ENCODE results near the gene TAF11L6.
"Not testable (repeated sequence)": the region's sequence is repeated elsewhere in the genome, so short reads cannot be mapped to it uniquely, and the experiment has no call there.

TAF11L6 gene
- total RNA-seq = 0 reads per million in 2 donors

DNA sequence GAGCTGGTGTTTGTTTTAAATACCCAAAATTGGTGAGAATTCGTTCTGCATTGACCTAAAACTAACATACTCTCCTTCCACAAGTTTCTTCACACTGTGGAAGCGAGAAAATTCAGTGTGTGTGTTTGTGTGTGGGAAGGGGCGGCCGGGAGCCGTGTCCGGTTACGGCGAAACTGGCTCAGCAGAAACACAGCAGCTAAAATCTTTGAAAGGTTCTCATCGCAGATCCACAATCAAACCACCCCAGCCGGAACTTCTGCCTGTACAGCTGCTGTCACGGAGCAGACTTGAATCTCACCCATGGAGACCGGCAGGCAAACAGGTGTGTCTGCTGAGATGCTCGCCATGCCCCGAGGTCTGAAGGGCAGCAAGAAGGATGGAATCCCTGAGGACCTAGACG is at the start of gene TAF11L6:
Gene TAF11L6, plus strand, starts transcription at position 301 of the 400 bp plus-strand sequence.
- DNase-seq = not testable (repeated sequence)

DNA sequence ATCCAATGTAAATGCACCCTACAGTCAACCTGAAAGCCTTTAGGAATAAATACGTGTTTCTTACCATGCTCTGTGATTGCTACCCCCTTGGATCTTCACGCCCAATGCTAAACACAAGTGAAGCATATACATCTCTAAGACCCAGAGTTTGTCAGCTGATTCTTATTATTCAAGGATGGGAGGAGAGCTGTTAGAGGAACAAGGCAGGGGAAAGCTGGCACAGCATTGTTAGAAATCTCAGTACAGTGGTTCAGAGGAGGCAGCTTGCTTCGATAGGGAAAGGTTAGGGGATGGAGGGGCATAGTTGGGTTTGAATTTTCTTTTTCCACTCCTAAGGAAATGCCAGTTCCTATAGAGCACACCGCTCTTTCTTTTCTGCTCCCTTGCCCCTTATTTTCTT is 47.1 kb upstream of the TAF11L6 start:
- DNase-seq = no peak

DNA sequence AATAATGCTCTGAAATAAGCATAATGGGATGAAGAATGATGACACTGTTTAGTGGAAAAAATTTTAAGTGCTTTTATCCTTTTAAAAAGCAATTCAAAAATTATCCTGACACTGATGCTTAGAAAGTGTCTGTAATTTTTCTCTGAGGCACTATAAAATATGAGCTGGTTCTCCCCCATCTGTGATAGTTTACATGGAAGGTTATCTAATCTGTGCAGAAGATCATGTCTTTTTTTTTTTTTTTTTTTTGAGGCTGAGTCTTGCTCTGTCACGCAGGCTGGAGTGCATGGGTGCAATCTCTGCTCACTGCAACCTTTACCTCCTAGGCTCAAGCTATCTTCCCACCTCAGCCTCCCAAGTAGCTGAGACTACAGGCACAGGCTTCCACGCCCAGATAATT is 45.7 kb upstream of the TAF11L6 start:
- no peak for DNase-seq

DNA sequence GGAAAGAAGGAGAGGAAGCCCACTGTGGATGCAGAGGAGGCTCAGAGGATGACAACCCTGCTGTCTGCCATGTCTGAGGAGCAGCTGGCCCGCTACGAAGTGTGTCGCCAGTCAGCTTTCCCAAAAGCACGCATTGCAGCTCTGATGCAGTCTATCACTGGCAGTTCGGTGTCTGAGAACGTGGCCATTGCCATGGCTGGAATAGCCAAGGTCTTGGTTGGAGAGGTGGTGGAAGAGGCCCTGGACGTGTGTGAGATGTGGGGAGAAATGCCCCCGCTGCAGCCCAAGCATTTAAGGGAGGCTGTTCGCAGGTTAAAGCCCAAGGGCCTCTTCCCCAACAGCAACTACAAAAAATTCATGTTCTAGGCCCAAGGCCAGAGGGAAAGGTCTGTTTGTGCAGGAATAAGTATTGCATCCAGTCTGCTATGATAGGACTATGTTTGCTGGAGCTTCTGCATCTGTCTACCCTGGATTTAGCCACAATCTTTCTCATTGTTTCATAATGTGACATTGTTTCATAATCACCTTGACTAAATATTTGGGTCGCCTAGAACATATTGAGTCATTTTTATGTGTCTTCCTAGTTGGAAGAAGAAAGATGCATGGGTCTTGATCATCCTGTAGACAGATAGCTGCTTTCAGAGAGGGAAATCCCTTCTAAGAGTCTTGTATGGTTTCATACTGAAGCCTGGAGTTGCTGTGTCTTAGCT is 41.9 kb upstream of the TAF11L6 start:
- not testable (repeated sequence) for DNase-seq

DNA sequence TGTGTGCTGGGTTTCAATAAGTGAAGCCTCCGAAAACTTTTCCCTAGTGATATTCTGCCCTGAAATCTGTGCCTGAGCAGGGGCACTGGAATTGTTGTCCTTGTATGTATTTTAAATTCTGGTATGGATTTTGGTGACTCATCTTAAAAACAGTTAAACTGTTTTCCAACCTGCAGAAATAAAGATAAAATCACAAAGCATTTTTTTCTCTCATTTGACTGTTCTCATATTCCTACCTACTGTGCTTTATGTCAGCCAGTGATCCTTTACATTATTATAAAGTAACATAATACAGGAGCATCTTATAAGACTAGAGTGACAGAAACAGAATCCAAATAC is 41.3 kb upstream of the TAF11L6 start:
- no peak for DNase-seq

DNA sequence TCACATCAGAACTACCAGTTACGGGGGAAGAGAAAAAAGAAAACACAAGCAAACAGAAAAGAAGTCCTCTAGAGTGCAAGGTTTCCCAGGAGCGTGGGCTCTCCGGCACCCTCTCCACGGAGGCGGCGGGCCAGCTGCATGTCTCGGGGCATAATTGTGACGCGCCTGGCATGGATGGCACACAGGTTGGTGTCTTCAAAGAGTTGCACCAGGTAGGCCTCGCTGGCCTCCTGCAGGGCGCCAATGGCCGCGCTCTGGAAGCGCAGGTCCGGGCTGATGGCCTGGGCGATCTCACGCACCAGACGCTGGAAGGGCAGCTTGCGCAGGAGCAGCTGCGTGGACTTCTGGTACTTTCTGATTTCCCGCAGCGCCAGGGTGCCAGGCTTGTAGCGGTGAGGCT is 37.2 kb upstream of the TAF11L6 start:
- DNase-seq = not testable (repeated sequence)

DNA sequence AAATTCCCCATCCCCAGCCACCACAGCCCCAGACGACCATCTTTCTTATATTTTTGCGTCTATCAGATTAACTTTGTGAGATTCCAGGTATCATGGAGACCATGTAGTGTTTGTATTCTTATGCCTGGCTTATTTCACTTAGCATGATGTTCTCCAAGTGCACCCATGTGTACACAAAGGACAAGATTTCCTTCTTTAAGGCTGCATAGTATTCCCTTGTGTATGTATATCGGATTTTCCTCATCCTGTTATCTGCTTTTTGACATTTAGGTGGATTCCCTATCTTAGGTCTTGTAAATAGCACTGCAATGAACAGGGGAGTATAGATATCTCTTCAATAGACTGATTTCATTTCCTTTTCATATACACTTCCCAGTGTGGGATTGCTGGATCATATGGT is 35.7 kb upstream of the TAF11L6 start:
- DNase-seq = no peak

DNA sequence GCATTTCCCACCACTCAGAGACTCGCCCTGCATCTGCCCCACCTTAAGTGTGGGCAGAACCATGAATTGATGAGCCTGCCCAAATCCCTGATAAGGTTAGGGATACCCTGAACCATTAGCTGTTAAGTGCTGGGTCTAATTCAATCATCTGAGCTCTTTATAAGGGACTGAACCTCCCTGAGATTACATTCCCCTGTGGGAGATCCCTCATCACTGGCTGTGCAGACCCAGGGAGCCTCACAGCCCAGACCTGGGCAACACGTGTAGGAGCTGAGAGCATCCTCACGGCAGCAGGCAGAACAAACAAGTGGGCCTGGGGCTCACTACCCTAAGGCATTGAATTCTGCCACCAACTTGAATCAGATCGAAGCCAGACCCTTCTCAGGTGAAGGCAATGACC is 31.0 kb upstream of the TAF11L6 start:
- DNase-seq = no peak

DNA sequence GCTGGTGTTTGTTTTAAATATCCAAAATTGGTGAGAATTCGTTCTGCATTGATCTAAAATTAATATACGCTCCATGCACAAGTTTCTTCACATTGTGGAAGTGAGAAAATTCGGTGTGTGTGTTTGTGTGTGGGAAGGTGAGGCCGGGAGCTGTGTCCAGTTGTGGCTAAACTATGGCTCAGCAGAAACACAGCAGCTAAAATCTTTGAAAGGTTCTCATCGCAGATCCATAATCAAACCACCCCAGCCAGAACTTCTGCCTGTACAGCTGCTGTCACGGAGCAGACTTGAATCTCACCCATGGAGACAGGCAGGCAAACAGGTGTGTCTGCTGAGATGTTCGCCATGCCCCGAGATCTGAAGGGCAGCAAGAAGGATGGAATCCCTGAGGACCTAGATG is 30.5 kb upstream of the TAF11L6 start, which contains the start of gene TAF11L2:
Gene TAF11L2, plus strand, starts transcription at position 301 of the 400 bp plus-strand sequence.
- not testable (repeated sequence) for DNase-seq

DNA sequence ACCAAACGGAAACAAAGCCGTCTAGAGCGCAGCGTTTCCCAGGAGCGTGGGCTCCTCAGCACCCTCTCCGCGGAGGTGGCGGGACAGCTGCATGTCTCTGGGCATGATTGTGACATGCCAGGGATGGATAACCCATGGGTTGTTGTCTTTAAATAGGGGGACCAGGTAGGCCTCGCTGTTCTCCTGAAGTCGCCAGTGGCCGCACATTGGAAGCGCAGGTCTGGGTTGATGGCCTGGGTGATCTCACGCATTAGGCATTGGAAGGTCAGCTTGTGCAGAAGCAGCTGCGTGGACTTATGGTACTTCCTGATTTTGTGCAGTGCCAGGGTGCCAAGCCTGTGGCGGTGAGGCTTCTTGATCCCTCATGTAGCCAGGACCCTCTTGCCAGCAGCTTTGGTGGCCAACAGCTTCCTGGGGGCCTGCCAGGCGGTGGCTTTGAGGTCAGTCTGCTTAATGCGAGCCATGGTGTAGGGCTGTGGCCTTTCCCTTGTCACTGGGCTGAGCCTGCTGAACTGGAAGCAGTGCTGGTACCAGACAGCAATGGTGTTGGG is 16.6 kb upstream of the TAF11L6 start:
- DNase-seq = no peak

DNA sequence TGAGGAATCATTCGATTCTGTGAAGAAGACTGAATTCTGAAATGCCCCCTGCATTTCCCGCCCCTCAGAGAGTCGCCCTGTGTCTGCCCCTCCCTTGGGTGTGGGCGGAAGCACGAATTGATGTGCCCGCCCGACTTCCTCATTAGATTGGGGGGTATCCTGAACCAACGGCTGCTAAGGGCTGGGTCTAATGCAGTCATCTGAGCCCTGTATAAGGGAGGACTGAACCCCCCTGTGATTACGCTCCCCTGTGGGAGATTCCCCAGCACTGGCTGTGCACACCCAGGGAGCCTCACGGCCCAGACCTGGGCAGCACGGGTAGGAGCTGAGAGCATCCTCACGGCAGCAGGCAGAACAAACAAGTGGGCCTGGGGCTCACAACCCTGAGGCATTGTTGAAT is 10.9 kb upstream of the TAF11L6 start:
- peak in 1 of 5 experiments; percentile 10 for DNase-seq

DNA sequence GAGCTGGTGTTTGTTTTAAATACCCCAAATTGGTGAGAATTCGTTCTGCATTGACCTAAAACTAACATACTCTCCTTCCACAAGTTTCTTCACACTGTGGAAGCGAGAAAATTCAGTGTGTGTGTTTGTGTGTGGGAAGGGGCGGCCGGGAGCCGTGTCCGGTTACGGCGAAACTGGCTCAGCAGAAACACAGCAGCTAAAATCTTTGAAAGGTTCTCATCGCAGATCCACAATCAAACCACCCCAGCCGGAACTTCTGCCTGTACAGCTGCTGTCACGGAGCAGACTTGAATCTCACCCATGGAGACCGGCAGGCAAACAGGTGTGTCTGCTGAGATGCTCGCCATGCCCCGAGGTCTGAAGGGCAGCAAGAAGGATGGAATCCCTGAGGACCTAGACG is 10.4 kb upstream of the TAF11L6 start, which contains the start of gene TAF11L3:
Gene TAF11L3, plus strand, starts transcription at position 301 of the 400 bp plus-strand sequence.
- not testable (repeated sequence) for DNase-seq

DNA sequence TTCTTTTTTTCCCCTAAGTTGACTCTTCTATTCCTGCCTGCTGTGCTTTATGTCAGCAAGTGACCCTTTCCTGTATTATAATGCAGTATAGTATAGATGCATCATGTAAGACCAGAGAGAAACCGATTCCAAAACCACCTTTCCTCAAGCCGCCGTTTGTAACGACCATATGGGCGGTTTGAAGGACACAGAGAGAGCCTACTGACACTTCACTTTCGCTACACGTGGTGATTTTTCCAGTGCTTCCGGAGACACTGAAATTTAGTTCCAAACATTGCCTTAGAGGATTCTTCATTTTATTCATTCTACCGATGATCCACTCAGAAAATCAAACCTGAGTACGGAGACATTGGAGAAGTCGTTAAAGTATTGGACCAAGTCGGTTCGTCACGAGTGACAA is 9.0 kb upstream of the TAF11L6 start:
- DNase-seq = not testable (repeated sequence)

DNA sequence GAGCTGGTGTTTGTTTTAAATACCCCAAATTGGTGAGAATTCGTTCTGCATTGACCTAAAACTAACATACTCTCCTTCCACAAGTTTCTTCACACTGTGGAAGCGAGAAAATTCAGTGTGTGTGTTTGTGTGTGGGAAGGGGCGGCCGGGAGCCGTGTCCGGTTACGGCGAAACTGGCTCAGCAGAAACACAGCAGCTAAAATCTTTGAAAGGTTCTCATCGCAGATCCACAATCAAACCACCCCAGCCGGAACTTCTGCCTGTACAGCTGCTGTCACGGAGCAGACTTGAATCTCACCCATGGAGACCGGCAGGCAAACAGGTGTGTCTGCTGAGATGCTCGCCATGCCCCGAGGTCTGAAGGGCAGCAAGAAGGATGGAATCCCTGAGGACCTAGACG is 7.0 kb upstream of the TAF11L6 start, which contains the start of gene TAF11L4:
Gene TAF11L4, plus strand, starts transcription at position 301 of the 400 bp plus-strand sequence.
- DNase-seq = not testable (repeated sequence)

DNA sequence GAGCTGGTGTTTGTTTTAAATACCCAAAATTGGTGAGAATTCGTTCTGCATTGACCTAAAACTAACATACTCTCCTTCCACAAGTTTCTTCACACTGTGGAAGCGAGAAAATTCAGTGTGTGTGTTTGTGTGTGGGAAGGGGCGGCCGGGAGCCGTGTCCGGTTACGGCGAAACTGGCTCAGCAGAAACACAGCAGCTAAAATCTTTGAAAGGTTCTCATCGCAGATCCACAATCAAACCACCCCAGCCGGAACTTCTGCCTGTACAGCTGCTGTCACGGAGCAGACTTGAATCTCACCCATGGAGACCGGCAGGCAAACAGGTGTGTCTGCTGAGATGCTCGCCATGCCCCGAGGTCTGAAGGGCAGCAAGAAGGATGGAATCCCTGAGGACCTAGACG is 3.5 kb upstream of the TAF11L6 start, which contains the start of gene TAF11L5:
Gene TAF11L5, plus strand, starts transcription at position 301 of the 400 bp plus-strand sequence.
- DNase-seq = not testable (repeated sequence)

DNA sequence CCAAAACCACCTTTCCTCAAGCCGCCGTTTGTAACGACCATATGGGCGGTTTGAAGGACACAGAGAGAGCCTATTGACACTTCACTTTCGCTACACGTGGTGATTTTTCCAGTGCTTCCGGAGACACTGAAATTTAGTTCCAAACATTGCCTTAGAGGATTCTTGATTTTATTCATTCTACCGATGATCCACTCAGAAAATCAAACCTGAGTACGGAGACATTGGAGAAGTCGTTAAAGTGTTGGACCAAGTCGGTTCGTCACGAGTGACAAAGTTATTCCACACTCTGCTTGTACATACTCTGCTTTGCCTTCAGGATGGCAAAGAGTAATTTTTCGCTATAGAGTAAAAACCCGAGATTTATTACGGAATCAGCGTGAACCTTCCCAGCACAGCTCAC is 2.0 kb upstream of the TAF11L6 start:
- DNase-seq = peak in 3 of 5 experiments; percentile 2 to 18 (median 7)
